Testis (tissue), 3 donors: ENCODE measurements around the gene ANTXR1. TPM values are rescaled to one million over a fixed set of nuclear protein-coding genes. Genes with fewer than 3 reads are reported as not detected.

Experiments used
- DNase-seq: peaks from one replicate; pipeline ENCODE4 v3.0.0-alpha.2; 2019
- H3K27ac ChIP-seq, 2 donors: fragments of 200-600 bp; sonication (generic); one replicate each; pipeline ENCODE4 v1.5.1; 2019
- H3K27me3 ChIP-seq: fragments of 200-600 bp; sonication (generic); one replicate; pipeline ENCODE4 v1.5.1; 2019
- H3K36me3 ChIP-seq: fragments of 200-600 bp; sonication (generic); one replicate; pipeline ENCODE4 v1.5.1; 2017; ENCODE audit warnings: low read depth; ENCODE audit errors: missing control alignments
- H3K4me1 ChIP-seq: fragments of 200-600 bp; sonication (generic); one replicate; pipeline ENCODE4 v1.5.1; 2019
- H3K4me3 ChIP-seq, 2 donors: fragments of 200-600 bp; sonication (generic); one replicate each; pipeline ENCODE4 v1.5.1; 2017 to 2019
- H3K9me3 ChIP-seq: fragments of 200-600 bp; sonication (generic); one replicate; pipeline ENCODE4 v1.5.1; 2017
- CTCF ChIP-seq, 3 experiments: fragments of 450-650 bp in 2 of 3; fragments of 200-600 bp in 1 of 3; sonication (generic) in 1 of 3; IDR thresholded peaks; one replicate each; pipeline ENCODE4 v1.5.1; 2016 to 2019; ENCODE audit warnings: antibody characterized with exemption in 3 of 3, mild to moderate bottlenecking in 2 of 3, moderate library complexity in 1 of 3
- POLR2A ChIP-seq: fragments of 450-650 bp; IDR thresholded peaks from one replicate; pipeline ENCODE4 v1.6.1; 2017; ENCODE audit warnings: antibody characterized with exemption, mild to moderate bottlenecking, moderate library complexity
- WGBS, 2 donors: methylation state at CpG; one replicate each; pipeline ENCODE4 v1.1.5; 2018; 5-methylcytosine and 5-hydroxymethylcytosine counted together
- intact Hi-C: fragments of 100-400 bp; cut with DNase I; formaldehyde crosslinking; loops from one replicate; pipeline ENCODE4 v1.15.1; 2023; ENCODE audit warnings: low total_unique reads
- polyA plus RNA-seq: library from polyadenylated mRNA; stranded (reverse); fragments of 350-450 nt; fragmentation: Illumina TruSeq; extraction: RNeasy Lipid Tissue Mini Kit (QIAGEN cat#74804); gene quantifications from one replicate; pipeline ENCODE4 v1.2.3, GENCODE V29; 2014; ENCODE audit warnings: low read depth, low replicate concordance; ENCODE audit not compliant: insufficient read depth
- total RNA-seq, 2 donors: library from RNA; depleted of rRNA; stranded (reverse); fragments of >200 nt; gene quantifications; one replicate each; pipeline ENCODE4 v1.2.3, GENCODE V29; 2016

Gene ANTXR1
- total and polyA plus RNA-seq, 3 donors from 2014 or later: 16.6 to 35.7 (median 20.1) TPM

GRCh38 chr2:69238449-69239031, 225.6 kb downstream of the ANTXR1 start:
- no peak overlapping the region for H3K27ac ChIP-seq
- intact Hi-C loops: no loop called here

GRCh38 chr2:69241093-69241492, 228.1 kb downstream of the ANTXR1 start:
- TF ChIP-seq POLR2A (no peak), CTCF (IDR thresholded peaks at IDR 0.05) (no peak)
- Histone ChIP-seq H3K27ac (no peak overlapping the region), H3K4me3 (no peak overlapping the region), H3K4me1 (no peaks in the 10 kb centered on the region), H3K27me3 (no peaks in the 10 kb centered on the region), H3K9me3 (no peaks in the 10 kb centered on the region), H3K36me3 (no peaks in the 10 kb centered on the region)
- DNase-seq: no peak
- intact Hi-C loops: no loop called here
- WGBS, 2 donors: 58 to 64% methylated on average over 7 of the region's 7 CpGs

More at GRCh38 chr2:69238449-69239031, 225.6 kb downstream of the ANTXR1 start:
- H3K36me3 ChIP-seq: no peaks in the 10 kb centered on the region
- no peak overlapping the region for H3K4me3 ChIP-seq
- H3K9me3 ChIP-seq: no peaks in the 10 kb centered on the region
- H3K4me1 ChIP-seq: no peaks in the 10 kb centered on the region
- TF ChIP-seq CTCF (IDR thresholded peaks at IDR 0.05) (no peak), POLR2A (no peak)
- H3K27me3 ChIP-seq: no peaks in the 10 kb centered on the region
- WGBS, 2 donors: 82 to 88% methylated on average over 6 of the region's 6 CpGs
- DNase-seq: no peak

GRCh38 chr2:69241664-69242514, 228.9 kb downstream of the ANTXR1 start:
- no peak for DNase-seq
- 83 to 86% methylated on average over 8 to 9 of the region's 9 CpGs for WGBS, 2 donors
- H3K36me3 ChIP-seq: no peaks in the 10 kb centered on the region
- no peak overlapping the region for H3K27ac ChIP-seq
- TF ChIP-seq POLR2A (no peak), CTCF (IDR thresholded peaks at IDR 0.05) (no peak)
- H3K4me3 ChIP-seq: no peak overlapping the region
- intact Hi-C loops: no loop called here
- no peaks in the 10 kb centered on the region for H3K9me3 ChIP-seq
- H3K27me3 ChIP-seq: no peaks in the 10 kb centered on the region
- no peaks in the 10 kb centered on the region for H3K4me1 ChIP-seq

GRCh38 chr2:69242651-69243051, 229.7 kb downstream of the ANTXR1 start:
- H3K27ac ChIP-seq: no peak overlapping the region
- TF ChIP-seq POLR2A (no peak), CTCF (IDR thresholded peaks at IDR 0.05) (no peak)
- 39 to 72% methylated on average over 7 of the region's 7 CpGs for WGBS, 2 donors
- H3K4me1 ChIP-seq: no peaks in the 10 kb centered on the region
- DNase-seq: no peak
- intact Hi-C loops: no loop called here
- H3K36me3 ChIP-seq: no peaks in the 10 kb centered on the region
- H3K9me3 ChIP-seq: no peaks in the 10 kb centered on the region
- H3K4me3 ChIP-seq: no peak overlapping the region
- H3K27me3 ChIP-seq: no peaks in the 10 kb centered on the region
